NCI-H510A treated with DMSO at 0.1 percent for 48 hours (cell line): ENCODE measurements around the gene CAPG.
"Not testable (repeated sequence)": the region's sequence is repeated elsewhere in the genome, so short reads cannot be mapped to it uniquely, and the experiment has no call there.

ENCODE experiments used
- DNase-seq: peaks from one replicate; lab custom pipeline; 2025; lab: John Stamatoyannopoulos, UW

The CAPG gene, protein sequence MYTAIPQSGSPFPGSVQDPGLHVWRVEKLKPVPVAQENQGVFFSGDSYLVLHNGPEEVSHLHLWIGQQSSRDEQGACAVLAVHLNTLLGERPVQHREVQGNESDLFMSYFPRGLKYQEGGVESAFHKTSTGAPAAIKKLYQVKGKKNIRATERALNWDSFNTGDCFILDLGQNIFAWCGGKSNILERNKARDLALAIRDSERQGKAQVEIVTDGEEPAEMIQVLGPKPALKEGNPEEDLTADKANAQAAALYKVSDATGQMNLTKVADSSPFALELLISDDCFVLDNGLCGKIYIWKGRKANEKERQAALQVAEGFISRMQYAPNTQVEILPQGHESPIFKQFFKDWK

DNA sequence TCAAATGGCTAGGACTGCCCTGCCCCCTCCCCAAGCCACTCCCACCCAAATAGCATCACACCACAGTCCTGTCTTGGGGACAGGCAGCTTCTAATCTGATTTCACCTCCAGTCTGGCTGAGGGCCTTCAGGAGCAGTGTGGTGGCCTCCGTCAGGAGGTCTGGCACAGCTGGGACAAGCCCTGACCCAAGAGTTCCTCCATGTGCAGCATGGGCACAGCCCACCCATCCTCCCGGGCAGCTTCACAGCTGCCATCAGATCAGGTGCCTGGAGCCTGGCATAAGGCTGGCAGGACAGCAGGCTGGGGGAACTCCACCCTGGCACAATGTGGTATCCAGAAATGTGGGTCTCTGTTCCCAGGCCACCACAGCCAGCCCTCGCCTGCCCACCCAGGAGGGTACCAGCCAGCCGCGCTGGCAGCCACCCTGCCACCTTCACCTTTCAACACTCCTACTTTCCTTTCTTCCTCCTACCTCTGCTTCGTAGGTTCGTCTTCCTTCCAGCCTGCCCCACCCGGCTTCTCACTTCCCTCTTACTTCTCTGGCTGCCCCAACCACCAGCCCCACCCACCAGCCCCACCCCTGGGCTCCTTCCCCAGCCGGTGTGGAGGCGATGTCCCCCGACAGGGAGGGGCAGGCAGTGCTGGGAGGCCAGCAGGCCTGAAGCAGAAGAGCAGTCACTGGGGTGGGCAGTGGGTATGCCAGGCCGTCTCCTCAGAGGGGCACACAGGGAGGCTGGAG lies at the start of gene CAPG:
TSS of gene CAPG (minus strand) at position 522 of the 739 bp plus-strand sequence. CDS start 8,221 bp downstream, outside the sequence.
- no peak for DNase-seq

- DNase-seq = no peak
Measured at GRCh38 chr2:85459771-85460170, 49.6 kb upstream of the CAPG start.

GRCh38 chr2:85458601-85459563 lies 48.7 kb upstream of the CAPG start:
- no peak for DNase-seq

GRCh38 chr2:85457877-85458316 lies 47.7 kb upstream of the CAPG start:
- DNase-seq = no peak

DNA sequence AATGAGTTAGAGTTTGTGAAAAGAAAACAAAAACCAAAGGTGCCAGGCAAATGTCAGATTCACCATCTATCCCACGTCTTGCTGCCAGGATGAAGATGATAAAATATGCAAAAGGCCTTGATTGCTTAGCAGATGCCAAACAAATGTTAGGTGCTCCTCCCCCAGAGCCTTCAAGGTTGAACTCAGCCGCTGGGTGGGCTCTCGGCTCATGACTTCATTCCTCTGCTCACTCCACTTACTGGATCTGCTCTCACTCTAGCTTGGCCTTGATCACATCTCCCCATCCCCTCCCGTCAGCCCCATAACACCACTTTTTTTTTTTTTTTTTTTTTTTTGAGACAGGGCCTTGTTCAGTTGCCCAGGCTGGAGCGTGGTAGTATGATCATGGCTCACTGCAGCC lies 46.9 kb upstream of the CAPG start:
- DNase-seq = no peak

DNA sequence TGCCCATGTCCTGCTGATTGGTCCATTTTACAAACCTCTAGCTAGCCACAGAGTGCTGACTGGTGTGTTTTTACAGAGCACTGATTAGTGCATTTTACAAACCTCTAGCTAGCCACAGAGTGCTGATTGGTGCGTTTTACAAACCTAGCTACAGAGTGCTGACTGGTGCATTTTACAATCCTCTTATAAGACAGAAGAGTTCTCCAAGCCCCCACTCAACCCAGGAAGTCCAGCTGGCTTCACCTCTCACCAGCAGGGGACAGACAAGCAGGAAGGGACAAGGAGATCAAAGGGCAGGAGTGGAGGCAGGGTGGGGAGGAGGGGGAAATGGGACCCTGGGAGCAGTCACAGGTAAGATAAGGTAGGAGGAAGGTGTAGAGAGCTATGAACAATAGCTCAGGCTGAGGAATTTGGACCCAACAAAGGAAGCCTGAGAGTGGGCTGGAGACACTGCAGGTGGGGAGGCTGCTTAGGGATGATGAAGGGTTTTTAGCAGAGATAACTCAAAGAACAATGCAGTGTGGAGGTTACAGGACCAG lies 45.5 kb upstream of the CAPG start:
- no peak for DNase-seq

GRCh38 chr2:85453571-85453970 lies 43.4 kb upstream of the CAPG start:
- no peak for DNase-seq

DNA sequence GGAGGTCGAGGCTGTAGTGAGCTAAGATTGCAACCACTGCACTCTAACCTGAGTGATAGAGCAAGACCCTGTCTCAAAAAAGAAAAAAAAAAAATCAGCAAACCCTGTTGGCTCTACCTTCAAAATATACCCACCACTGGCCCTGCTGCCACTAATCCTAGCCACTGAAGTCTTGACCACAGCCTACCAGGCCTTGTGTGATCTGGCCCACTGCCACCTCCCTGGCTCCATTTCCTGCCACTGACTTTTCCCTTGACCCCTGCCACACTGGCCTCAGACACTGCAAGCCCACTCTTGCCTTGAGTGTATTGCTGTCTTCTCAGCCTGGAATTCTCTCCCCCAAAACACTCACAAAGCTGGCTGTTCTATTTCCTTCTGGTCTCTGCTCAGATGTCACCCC lies 42.1 kb upstream of the CAPG start:
- DNase-seq = no peak

DNA sequence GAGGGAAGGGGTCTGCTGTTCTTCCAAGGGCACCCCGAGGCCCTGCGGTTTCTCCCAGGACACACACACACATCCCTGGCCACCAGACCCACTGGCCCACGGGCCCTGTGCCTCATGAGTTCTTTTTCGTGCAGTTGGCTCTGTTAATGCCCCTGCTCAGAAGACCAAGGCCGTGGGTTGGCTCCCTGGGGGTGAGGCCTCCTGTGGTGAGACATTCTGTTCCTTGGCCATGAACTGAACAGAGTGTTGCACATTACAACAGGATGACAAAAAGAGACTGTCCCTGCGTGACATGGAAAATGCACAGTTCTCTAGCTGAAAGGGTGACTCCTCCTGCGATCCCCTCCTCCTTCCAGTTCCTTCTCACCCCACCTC lies 39.0 kb upstream of the CAPG start:
- DNase-seq = no peak

DNA sequence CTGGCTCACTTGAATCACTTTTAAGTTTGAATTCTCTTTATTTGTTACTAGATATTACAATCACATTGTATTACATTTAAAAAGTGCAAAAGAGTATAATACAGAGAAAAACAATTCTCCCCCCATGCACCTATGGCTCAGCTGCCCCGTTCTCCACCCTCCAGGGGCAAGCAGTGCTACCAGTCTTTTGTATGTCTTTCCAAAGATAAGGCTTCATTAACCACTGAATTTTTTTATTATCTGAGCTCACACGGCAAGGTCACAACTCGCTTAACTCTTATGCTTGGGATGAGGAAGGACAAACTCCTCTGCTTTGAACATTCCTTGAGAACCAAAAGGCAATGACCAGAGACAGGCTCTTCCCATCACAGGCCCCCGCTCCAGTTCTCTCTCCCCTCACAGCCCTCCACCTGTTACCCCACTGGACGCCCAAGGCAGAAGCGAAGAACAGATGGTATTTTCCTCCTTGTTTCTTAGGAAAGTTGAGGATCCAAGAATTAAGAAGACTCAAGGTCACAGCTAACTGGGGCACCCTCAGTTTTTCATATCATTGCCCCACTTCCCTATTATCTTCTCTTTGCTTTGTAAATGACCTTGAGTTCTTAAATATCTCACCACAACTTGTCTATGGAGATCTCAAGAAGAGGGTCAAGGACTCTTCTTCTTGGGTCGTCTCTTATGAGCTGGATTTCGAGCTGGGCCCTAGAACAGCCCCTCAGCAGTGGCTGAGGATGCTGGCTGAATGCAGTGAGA lies 38.5 kb upstream of the CAPG start:
- DNase-seq = no peak

DNA sequence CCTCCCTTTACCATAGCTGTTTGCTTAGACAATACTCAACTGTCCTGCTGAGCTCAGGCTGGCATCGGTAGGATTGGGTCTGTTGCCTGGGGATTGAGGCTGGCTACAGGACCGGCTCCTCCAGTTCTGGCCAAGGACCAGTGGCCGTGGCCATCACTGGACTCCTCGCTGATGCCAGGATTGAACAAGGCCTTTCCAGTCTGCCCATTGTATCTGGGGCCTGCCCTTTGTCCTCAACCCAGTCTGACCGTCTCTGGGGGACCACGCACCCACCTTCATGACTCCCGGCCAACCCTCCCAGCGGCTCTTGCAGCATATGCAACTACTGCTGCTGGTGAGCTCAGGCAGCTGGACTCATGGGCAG lies 37.0 kb upstream of the CAPG start:
- no peak for DNase-seq

DNA sequence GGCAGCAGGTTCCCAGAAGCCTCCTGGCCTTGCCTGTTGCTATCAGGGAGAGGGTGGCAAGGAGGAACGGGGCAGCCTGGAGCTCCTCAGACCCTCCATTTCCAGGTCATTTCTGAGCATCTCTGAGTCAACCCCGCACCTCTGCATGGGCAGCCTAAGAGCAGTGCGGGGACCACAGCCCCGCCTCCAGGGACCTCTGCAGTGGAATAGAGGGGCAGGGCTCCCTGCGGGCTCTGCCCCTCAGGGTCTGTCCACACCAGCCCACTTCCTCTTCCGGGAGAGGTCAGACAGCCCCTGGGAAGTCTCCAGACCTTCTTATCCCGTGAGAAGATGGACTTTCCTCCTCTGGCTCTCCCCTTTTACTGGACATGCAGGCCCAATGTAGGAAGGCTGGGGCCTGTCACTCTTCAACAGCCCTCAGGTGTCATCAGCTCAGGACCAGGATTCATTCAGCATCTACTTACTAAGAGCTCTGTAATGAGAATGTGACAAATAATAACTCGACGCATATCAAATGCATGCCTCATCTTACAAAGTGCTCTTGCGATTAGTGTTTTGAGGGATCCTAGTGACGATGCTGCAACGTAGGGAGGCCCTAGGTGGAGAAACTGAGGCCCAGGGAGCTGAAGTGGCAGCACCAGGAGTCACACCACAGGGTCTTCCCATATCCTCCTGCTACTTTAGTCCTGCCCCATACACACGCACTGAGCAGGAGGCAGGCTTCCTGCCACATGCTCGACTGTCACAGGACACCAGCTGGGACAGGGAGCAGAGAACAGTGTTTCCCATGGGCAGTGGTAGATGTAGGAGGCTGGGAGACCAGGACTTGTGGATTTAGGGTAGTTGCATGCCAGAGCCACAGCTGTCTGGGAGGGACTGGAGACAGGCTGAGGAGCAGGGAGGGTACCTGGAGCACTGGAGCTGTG lies 36.4 kb upstream of the CAPG start:
- DNase-seq = no peak

- DNase-seq = no peak
Measured at GRCh38 chr2:85445316-85446295, 35.4 kb upstream of the CAPG start.

- no peak for DNase-seq
Measured at GRCh38 chr2:85444629-85445172, 34.5 kb upstream of the CAPG start.

DNA sequence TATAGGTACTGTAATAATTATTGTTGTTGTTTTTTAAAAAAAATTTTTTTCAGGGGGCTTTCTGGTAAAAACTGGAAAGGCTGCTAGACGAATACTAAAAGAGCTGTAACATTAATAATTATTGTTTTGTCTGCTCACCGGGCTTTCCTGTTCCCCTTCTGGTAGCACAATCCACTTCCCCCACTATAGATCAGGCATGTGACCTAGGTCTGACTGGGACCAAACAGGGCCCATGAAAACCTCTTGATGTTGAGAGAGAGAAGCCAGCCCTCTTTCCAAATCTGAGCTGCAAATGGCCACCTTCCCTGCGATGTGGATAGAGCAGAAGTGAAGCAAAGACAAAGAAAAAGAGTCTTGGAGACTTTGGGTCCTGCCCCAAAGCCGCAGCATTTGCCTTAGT lies 31.7 kb upstream of the CAPG start:
- DNase-seq = no peak

DNA sequence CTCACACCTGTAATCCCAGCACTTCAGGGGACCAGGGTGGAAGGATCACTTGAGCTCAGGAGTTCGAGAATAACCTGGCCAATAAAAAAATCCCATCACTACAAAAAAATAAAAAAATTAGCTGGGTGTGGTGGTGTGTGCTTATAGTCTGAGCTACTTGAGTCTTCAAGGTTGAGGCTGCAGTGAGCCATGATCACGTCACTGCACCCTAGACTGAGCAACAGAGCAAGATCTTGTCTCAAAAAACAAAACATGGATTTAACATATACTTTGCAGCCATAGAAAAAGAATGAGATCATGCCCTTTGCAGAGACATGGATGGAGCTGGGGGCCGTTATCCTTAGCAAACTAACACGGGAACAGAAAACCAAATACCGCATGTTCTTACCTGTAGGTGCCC lies 30.6 kb upstream of the CAPG start:
- DNase-seq = no peak

DNA sequence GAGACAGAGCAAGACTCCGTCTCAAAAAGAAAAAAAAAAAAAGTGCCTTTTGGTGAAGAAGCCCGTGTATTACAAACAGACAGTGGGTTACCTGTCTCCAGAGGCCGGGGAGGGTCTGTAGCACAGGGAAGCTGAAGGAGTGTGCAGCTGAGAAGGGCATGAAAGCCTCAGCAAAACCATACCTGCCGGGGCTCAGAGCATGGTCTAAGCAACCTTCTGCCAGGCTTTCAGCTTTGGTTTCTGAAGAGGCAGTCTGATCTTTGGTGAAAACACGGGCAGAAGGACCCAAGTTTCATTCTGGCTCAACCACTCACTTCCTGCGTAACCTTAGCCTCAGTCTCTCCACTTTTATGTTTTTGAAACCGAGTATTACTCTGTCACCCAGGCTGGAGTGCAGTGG lies 29.8 kb upstream of the CAPG start:
- DNase-seq = no peak

DNA sequence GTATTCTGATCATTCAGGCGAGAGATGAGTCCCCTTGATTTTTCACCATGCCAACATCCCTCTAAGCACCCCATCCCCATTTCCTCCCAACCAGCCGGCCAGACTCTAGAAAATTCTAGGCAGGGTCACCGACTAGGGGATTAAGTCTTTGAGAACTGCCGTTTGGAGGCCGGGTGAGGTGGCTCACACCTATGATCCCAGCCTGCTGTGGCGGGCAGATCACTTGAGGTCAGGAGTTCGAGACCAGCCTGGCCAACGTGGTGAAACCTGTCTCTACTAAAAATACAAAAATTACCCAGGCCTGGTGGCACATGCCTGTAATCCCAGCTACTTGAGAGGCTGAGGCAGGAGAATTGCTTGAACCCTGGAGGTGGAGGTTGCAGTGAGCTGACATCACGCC lies 29.4 kb upstream of the CAPG start:
- not testable (repeated sequence) for DNase-seq

GRCh38 chr2:85439025-85439472 lies 28.9 kb upstream of the CAPG start:
- DNase-seq = no peak
